ENCODE results near the gene PIK3R6.

- peak; percentile 60 for TF ChIP-seq CTCF (IDR thresholded peaks at IDR 0.05; ENCODE audit: low read length)
- TF ChIP-seq EZH2 (IDR thresholded peaks at IDR 0.05; ENCODE audit: borderline replicate concordance, low read length), result no peak
Measured at GRCh38 chr17:8894673-8895578, 27.5 kb upstream of the PIK3R6 start.

All from OCI-LY1 (cell line).